Stimulated activated CD4-positive, alpha-beta T cell treated with anti-CD3 and anti-CD28 coated beads, Interleukin-1b, Interleukin-23, amount 100 ng/mL, for 48 hours (primary cell): ENCODE data around the gene SYS1.

Experiments used
- DNase-seq: peaks from one replicate; pipeline ENCODE4 v3.0.0-alpha.2; 2020

The SYS1 gene

GRCh38 chr20:45392733-45393132 is 29.8 kb downstream of the SYS1 start:
- no peak for DNase-seq

DNA sequence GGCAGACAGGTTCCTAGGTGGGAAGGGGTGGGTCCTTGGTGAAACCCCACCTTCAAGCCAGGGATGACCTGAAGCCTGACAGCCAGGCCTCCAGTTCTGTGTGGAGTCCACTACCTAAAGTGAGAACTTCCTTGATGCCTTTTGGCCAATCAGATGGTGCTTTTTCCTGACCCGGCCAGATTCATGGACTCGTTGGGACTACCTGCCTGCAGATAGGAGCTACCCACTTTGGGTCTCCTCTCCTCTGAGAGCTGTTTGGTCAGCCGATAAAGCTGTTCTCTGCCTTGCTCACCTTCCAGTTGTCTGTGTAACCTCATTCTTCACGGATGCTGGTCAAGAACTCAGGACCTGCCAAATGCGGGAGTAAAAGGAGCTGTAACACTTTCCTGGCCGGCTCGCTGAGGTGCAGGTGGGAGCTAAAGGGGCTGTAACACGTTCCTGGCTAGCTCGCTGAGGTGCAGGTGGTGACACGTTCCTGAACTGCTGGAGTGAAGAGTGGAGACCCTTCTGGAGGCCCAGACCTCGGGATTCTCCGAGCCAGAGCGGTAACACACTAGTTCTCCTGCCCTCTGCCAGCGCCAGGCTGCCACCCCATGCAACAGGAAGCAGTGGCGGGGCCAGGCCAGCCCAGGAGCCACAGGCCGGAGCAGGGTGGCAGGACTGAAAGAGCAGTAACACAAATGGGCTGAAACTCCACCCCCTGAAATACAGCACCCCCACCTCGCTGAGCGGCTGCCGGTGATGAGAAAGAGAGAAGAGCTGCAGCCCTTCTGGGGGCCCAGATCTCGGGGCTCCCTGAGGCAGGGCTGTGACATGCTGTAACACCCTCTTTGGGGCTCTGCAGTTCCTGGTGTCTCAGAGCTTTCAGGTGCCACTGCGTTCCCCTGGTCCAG is 31.5 kb downstream of the SYS1 start:
- no peak for DNase-seq

DNA sequence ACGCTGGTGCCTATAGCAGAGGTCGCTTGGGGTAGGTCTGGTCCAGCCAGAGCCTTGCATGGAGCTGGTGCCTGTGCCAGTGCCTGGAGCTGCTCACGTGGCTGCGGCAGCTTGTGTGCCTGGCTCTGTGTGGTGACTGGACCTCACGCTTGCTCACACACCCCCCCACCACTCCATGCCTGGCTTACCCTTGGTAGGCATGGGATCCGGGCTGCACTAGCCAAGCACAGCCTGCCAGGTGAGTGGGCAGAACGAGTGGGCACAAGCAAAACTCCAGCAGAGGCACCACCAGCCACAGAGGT is 32.1 kb downstream of the SYS1 start:
- no peak for DNase-seq

GRCh38 chr20:45399018-45399417 is 36.1 kb downstream of the SYS1 start:
- no peak for DNase-seq

GRCh38 chr20:45400346-45401031 is 37.5 kb downstream of the SYS1 start:
- no peak for DNase-seq

DNA sequence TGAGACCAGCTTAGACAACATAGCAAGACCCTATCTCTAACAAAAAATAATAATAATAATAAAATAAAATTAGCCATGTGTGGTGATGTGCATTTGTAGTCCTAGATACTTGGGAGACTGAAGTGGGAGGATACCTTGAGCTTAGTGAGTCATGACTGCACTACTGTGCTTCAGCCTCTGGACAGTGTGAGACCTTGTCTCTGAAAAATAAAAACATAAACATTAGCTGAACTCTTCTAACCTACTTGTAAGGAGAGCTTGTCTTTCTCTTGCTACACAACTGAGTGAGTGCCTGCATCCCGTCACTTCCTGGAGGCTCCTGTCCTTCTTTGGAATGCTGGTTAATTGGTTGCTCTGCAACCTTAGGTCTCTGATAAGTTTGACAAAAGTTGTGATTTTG is 40.0 kb downstream of the SYS1 start:
- DNase-seq: no peak

DNA sequence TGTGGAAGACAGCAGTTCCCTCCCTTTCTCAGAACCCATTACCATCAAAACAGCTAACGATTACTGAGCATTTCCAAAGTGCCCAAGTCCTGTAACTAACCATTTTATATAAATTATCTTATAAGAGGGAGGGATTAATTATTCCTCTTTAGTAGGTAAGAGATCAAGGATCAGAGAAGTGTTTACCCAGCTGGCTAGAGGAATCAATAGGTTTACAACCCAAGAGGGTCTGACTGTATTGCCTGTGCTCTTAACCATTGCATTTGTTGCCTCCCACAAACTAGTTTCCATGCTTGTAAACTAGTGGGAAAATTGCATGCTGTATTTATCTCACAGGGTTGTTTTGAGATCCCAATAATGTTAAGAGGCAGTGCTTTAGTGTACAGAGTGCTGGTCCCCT is 41.5 kb downstream of the SYS1 start:
- no peak for DNase-seq

DNA sequence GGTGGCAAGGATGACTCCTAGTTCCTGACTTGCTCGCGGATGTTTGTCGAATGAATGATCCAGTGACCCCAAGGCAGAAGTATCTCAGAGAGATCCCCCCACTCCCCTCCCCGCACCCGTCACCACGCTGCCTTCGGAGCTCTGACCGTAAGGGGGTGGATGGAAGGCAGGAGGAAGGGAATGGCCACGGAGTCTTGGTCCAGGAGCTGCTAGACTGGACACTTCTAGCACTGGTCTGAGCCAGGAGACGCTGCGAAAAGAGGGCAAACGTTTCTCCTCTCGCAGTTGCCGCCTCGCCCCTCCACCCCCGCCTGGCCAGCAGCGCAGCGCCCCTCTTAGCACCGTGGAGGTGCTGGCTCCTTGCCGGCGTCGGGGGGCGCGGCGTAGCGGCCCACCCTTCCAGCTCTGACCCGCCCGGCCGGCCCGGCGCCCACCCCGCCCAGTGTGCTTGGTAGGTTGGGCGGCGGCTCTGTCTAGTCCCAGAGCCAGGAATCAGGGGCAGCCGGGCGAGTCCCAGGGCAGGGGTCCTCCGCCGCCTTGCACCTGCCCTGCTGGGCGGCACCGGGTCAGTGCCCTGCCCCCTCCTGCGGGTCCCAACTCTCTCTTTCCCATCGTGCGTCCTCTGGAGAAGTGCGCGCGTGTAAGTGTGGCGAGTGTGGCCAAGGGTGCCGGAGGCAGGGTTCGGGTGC is 42.8 kb downstream of the SYS1 start:
- DNase-seq: no peak

DNA sequence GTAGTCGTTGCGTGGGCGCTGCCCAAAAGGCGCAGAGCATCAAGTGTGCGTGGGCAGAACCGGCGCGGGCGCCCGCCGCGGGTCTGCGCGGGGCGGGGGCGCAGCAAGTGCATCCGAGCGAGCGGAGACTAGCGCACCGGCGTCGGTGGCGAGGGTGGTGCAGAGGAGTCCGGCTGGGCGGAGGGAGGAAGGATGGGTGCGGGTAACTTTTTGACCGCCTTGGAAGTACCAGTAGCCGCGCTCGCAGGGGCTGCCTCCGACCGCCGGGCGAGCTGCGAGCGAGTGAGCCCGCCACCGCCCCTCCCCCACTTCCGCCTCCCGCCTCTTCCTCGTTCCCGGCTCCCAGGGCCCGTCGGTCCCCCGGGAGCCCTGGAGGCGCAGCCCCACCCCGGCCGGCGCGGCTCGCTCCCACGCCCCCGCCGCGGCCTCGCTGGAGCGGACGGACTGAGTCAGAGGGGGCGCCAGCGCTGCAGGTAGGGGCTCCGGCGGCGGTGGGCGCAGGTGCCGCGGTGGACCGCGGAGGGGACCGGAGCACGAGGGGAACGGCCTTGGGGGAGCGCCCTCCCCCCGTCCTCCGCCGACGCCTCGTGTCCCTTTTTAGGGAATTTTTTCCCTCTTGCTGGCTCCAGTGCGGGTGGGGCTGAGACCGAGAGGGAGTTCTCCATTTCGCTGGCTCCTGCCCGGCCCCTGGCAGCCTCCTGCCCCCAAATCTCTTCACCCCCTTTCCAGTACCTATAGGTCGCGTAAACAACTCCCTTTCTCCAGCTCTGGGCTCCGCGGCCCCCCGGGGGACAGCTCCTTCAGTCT is 43.5 kb downstream of the SYS1 start:
- DNase-seq: peak; percentile 23

DNA sequence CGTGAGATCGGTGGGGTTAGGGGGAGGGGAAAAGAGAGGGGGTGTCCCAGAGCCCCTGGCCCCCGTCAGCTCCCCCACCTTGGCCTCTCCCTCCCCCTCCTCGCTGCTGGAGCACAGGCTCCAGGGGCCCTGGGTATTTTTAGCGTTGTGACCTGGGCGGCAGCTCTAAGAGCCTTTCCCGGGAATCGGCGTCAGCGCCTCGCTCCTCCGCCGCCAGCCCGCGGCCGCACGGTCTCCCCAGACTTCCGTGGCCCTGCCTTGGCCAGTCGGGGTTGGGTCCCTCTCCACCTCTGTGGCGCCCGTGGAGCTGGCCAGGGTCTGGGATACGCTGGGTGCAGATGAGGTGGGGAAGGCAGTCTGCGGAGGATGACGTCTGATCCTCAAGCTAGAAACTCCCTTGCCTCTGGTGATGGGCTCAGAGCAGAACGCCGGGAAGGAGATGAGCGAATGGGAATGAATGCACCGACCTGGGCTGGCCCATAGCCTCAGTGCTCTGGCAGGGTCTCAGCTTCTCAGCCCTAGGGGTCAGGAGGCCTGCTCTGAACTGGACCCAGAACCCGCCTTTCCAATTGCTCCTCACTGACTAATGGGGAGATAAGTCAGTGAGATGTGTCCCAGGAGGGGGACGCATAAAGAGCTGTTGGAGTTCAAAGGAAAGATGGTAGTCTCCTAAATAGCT is 44.2 kb downstream of the SYS1 start:
- DNase-seq: no peak

GRCh38 chr20:45407783-45408645 is 45.1 kb downstream of the SYS1 start, which contains the start of gene DBNDD2:
TSS of gene DBNDD2 (plus strand) at chr20:45408289. CDS start at chr20:45408468, 179 bp downstream.
- no peak for DNase-seq

DNA sequence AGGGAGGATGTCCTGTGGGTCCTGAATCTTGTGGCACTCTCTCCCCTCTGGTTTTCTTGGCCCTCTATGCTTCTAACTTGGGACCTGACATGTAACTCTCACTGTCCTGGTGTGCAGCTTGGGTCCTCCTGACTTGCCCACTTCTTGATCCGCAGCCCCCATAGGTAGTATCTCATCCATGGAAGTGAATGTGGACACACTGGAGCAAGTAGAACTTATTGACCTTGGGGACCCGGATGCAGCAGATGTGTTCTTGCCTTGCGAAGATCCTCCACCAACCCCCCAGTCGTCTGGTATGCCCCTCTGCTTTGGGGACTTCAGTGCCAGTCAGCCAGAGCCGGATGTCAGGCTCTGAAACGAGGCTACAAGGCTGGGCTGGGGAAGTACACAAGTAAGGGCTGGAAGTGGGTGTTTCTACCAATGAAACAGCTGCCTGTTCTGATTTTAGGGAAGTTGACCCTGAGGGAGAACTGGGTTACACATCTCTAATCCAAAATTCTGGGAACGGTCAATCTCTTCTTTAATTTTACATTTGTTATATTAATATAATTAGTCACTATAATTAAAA is 45.8 kb downstream of the SYS1 start:
- DNase-seq: no peak

- no peak for DNase-seq
Measured at GRCh38 chr20:45409521-45410272, 46.7 kb downstream of the SYS1 start.

GRCh38 chr20:45410887-45411286 is 47.9 kb downstream of the SYS1 start:
- no peak for DNase-seq

GRCh38 chr20:45412653-45413052 is 49.7 kb downstream of the SYS1 start:
- no peak for DNase-seq

DNA sequence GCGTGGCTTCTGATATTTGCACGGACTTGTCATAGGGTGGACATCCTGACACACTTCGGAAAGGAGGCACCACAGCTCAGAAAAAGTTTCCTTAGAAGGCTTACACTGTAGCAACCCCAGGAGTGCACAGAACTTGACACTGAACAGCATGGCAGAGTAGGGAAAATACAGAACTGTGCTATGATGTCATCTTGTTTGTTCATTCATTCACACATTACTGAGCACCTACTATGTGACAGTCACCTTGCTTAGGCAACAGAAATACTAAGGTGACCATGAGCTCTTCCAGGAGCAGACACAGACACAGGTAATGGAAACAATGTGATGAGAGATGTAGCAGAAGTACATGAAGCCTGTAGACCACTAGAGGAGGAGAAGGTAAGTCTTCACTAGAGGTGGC is 50.5 kb downstream of the SYS1 start:
- DNase-seq: no peak

DNA sequence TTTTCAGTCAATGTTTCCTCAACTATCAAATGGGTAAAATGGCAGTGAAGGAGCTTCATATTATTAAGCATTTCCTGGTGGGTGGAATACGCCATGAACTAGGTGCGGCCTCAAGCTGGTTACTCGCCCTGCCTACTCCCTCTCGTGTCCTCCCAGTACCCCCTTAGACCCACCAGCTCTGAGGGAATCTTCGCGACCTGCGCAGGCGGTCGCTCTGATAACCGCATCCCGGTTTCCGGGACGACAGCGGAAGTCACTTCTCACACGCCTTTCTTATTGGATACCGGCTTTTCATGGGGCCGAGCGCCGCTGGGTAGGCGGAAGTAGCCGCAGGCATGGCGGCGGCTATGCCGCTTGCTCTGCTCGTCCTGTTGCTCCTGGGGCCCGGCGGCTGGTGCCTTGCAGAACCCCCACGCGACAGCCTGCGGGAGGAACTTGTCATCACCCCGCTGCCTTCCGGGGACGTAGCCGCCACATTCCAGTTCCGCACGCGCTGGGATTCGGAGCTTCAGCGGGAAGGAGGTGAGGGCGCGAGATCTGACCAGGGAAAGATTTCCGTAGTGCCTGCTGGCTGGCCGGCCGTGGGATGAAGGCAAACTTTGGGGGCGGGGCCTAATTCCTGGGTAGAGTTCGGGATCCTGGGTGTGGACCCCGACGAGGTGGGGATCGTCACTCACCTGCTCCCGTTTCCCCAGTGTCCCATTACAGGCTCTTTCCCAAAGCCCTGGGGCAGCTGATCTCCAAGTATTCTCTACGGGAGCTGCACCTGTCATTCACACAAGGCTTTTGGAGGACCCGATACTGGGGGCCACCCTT is 53.1 kb downstream of the SYS1 start, which contains the start of gene PIGT:
Gene PIGT, plus strand, starts transcription at position 320 of the 816 bp plus-strand sequence. Its CDS starts 16 bp downstream, at position 336.
- DNase-seq: peak; percentile 88

GRCh38 chr20:45416917-45417316 is 54.0 kb downstream of the SYS1 start:
- no peak for DNase-seq
